Stimulated activated CD8-positive, alpha-beta memory T cell treated with anti-CD3 and anti-CD28 coated beads, Interleukin-15, amount 100 ng/mL, for 4 hours (primary cell): ENCODE results near the gene ARHGAP8.

Experiments
- DNase-seq, 2 donors: peaks; one replicate each; pipeline ENCODE4 v3.0.0-alpha.2; 2020; ENCODE audit warnings: low read depth in 2 of 2

ARHGAP8 gene

DNA sequence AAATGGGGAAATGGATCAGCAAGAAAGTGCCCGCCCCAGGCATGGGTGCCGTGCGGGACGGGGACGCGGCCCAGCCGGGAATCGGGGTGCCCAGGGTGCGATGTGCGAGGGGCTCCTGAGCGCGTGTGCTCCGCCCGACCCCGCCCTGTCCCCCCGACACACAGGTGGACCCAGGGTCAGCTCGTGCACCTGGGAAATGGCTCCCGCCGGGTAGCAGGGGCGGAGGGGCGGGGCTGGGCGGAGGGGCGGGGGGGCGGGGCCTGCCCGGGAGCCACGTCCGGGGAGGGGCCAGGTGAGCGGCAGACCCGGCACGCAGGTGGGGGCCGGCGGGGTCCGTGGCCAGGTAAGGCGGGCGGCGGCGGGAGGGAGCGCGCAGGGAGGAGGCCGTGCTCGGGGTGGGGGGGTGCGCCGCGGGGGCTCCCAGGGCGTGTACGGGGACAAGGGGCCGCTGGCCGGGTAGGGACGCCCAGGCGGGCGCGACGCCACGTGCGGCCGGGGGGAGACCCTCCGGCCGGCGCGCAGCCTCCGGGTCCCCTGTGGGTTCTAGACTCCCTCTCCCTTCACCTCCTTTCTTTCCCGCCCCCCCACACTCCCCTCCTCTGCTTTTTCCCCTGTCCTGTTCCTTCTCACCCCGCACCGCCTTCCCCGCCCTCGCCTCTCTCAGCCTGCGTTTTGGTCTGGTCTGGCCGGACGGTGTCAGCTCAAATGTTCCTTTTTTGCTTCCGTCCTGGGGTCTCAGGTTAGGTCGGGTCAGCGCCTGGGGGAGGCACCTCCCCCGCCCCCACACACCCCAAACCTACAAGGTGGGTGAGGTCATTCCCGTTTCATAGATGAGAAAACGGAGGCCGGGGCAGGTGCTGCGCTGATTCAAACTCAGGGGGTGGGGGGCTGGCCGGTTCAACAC, at the start of gene ARHGAP8:
TSS of gene ARHGAP8 (plus strand) at position 291 of the 904 bp plus-strand sequence. CDS start 33,953 bp downstream, outside the sequence.
- DNase-seq: no peak

DNA sequence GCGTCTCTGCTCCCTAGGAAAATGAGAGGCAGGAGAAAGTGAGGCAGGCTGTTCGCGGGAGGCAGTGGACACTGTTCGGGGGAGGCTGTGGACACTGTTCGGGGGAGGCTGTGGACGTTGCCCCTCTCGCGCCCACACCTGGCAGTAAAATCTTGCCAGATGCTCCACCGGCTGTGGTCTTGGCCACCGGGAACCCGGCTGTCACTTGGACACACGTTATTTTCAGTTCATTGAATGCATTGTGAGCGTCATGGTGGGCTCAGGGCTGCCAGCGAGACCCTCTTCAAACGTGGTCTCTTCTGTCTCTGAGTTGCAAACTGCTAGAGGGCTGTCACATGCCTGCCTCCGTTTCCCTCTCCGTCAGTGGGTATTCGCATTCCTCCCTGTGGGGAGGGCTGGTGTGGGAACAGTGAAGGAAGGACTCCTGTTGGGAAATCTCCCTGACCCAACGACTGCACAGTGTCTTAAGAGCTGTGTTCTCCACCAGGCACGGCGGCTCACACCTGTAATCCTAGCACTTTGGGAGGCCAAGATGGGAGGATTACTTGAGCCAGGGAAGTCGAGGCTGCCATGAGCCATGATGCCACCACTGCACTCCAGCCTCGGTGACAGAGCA, 49.0 kb upstream of the ARHGAP8 start:
- DNase-seq: no peak

- no peak for DNase-seq
These were observed 48.0 kb upstream of the ARHGAP8 start for GRCh38 chr22:44704159-44705021.

DNA sequence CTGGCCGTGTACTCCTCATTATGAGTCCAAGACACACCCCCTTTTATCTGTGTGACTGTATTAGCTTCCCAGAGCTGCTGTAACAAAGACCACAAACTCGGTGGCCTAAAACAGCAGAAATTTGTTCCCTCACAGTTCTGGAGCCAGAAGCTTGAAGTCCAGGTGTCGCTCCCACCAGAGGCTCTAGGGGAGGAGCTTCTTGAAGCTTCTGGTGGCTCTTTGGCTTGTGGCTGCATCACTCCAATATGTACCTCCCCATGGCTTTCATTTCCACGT, 47.4 kb upstream of the ARHGAP8 start:
- DNase-seq: no peak

- no peak for DNase-seq
These were observed 45.9 kb upstream of the ARHGAP8 start for GRCh38 chr22:44706488-44706887.

DNA sequence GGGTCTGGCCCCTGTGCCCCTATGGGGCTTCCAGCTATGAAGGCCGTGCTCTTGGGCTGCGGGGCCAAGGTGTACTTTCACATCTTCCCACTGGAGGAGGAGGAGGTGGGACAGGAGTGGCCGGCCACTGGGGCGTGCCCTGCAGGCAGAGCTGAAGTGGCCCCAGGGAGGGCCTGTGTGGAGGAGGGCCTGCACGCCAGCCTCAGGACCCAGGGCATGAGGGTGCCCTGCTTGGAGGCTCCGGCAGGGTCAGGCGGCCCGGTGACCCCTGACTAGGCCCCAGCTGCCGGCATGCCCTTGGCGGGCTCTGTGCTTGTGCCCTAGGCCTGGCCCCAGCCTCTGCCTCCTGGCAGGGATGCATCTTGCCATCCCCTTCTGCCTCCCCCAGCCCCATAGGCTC, 45.2 kb upstream of the ARHGAP8 start:
- DNase-seq: no peak

DNA sequence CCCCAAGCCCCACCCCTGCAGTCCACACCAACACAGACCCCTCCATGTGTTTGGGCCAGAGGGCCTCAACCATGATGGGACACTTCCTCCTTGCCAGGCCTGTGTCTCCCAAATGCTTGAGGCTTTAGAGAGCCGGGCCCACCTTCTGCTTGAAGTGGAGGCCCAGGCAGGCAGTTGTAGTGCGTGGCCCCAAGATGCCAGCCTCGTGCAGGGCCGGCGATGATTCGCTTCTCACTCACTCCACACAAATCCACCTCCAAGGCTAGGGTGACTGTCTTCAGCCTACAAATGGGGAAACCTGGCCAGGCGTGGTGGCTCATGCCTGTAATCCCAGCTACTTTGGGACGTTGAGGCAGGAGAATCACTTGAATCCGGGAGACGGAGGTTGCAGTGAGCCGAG, 44.6 kb upstream of the ARHGAP8 start:
- DNase-seq: no peak

- DNase-seq: peak in 1 of 2 donors; percentile 24
These were observed 42.4 kb upstream of the ARHGAP8 start for GRCh38 chr22:44709881-44710392.

DNA sequence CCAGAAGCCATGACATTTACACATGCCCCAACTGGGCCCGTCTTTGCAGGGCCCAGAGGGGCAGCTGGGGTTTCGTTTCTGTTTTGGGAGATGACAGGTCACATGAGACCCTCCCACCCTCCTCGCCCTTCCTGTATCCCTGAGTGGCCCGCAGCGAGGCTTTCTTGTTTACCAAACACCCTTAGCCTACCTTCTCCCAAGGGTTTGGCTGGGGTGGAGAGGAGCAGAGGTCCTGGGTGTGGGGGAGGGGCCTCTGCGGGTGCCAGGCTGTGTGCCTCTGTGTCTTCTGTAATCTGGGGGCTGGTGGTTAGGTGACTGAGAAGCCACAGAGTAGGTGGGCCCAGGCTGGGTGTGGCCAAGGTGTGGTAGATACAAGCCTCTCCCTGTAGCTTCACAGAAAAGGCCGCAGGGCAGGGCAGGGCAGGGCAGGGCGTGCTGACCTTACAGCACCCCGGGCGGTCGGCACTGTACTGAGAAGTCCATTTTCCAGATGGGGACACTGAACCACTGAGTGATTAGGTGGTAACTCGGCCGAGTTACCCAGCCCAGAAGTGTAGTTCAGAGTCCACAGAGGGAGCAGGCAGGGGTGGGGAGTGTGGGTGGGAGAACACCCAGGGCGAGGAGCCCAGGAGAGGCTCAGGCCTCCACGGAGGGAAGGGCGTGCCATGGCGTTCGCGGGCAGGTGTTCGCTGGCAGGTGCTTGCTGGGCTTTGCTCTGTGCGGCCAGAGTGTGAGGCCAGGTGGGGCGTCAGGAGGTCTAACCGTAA, 41.7 kb upstream of the ARHGAP8 start:
- peak; percentile 29 for DNase-seq

GRCh38 chr22:44711241-44711560, 41.2 kb upstream of the ARHGAP8 start:
- DNase-seq: no peak

GRCh38 chr22:44711690-44712555, 40.5 kb upstream of the ARHGAP8 start:
- DNase-seq: no peak

GRCh38 chr22:44712962-44713361, 39.4 kb upstream of the ARHGAP8 start:
- DNase-seq: no peak

- no peak for DNase-seq
These were observed 37.5 kb upstream of the ARHGAP8 start for GRCh38 chr22:44714703-44715350.

- no peak for DNase-seq
These were observed 34.0 kb upstream of the ARHGAP8 start for GRCh38 chr22:44718418-44718817.

GRCh38 chr22:44719586-44720368, 32.6 kb upstream of the ARHGAP8 start:
- no peak for DNase-seq

GRCh38 chr22:44721213-44721612, 31.2 kb upstream of the ARHGAP8 start:
- DNase-seq: no peak

- no peak for DNase-seq
These were observed 29.8 kb upstream of the ARHGAP8 start for GRCh38 chr22:44722611-44723010.

GRCh38 chr22:44723801-44724200, 28.6 kb upstream of the ARHGAP8 start:
- DNase-seq: no peak

- no peak for DNase-seq
These were observed 28.0 kb upstream of the ARHGAP8 start for GRCh38 chr22:44724416-44724815.
